ENCODE measurements around the gene ERC1. TPM values are rescaled to one million over a fixed set of nuclear protein-coding genes. Genes with fewer than 3 reads are reported as not detected.

ERC1 gene
- total RNA-seq, 4 donors from 2014 or later = 28.5 to 71.7 (median 38.5) TPM

DNA sequence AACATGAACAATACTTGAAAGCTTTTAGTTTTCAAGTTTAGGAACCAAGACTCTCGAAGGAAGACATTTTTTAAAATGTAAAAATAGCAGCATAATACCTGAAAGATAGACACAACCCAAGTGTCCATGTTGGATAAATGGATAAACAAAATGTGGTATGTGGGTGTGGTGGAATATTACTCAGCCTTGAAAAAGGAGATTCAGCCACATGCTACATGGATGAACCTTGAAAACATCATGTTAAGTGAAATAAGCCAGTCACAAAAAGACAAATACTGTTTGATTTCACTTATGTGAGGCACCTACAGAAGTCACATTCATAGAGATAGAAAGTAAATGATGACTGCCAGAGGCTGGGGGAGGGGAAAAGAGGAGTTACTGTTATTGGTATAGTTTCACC, 374.7 kb downstream of the ERC1 start:
- Histone ChIP-seq H3K27ac (no peak overlapping the region), H3K9me3 (no peaks in the 10 kb centered on the region), H3K36me3 (no peaks in the 10 kb centered on the region), H3K27me3 (no peaks in the 10 kb centered on the region), H3K4me3 (no peak overlapping the region), H3K4me1 (peaks cover 3% of the 10 kb centered on the region)
- 100% methylated on average over 1 of the region's 1 CpG for WGBS
- no peak for DNase-seq (ENCODE audit: low spot score in 2 of 2)
- no peak for TF ChIP-seq CTCF (IDR thresholded peaks at IDR 0.05)
- no peak for TF ChIP-seq EP300 (IDR thresholded peaks at IDR 0.05)
- TF ChIP-seq POLR2AphosphoS5 (IDR thresholded peaks at IDR 0.05) = no peak
- no peak for TF ChIP-seq POLR2A (IDR thresholded peaks at IDR 0.05)

DNA sequence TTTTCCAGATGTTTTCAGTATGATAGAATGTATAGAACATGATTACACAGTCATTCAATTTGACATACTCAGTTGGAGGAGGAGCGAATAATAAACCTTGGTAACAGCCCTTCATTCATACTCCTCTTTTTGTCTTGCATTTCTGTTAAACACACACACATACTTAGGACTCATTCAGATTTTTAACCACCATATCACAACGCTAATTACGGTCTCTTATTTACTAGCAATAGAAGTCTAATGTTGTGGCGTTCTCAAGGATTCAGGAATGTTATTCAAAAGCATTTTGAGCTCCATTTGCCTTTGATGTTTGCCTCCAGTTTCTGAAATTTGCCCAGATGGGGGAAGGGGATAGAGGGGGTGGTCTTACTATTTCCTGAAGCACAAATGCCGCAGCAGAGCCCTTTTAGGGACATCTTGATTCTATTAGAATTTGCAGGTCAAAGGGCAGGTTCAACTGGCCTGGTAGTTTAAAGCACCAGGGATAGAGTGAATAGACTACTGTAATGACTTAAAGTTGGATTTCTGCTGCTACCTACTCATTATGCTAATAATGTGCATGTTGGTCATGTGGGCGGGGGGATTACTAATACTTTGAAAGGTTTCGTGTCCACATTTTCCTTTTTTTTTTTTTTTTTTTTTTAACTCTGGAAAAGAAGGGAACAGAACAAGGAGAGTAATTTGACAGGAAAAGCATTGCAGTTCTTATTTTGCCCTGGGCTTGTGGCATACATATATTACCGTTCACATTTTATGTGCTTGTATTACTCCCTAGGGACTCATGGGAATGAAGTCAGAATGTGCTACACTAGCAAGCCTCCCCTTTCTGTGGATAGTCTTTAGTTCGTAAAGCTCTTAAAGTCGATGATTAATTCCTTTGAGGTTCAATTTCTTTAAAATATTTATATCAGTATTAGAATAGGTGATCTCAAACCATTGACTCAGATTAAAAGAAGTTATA, 376.6 kb downstream of the ERC1 start:
- WGBS = 83% methylated on average over 10 of the region's 10 CpGs
- Histone ChIP-seq H3K27me3 (no peaks in the 10 kb centered on the region), H3K9me3 (no peaks in the 10 kb centered on the region), H3K4me3 (no peak overlapping the region), H3K27ac (no peak overlapping the region), H3K4me1 (peaks cover 3% of the 10 kb centered on the region), H3K36me3 (no peaks in the 10 kb centered on the region)
- TF ChIP-seq EP300 (IDR thresholded peaks at IDR 0.05) (no peak), CTCF (IDR thresholded peaks at IDR 0.05) (no peak), POLR2AphosphoS5 (IDR thresholded peaks at IDR 0.05) (no peak), POLR2A (IDR thresholded peaks at IDR 0.05) (no peak)
- DNase-seq (ENCODE audit: low spot score in 2 of 2) = no peak

DNA sequence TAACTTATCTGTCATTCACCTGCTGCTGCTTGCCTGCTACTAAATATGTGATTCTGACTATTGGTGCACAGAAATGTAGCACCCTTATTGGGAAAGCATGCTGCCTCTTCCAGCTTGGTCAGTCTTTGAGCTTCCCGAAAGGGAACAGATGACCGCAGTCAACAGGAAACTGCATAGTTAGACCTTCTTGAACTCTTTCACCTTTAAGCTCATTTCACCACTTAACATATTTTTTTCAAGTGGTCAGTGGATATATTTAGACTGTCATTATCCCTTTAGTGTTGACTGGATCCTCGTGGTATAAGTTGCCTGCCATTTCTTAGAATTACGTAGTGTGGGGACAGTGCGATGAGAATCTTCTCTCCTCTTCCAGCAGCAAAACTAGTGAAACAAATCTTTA, 378.4 kb downstream of the ERC1 start:
- TF ChIP-seq CTCF (IDR thresholded peaks at IDR 0.05) (no peak), POLR2AphosphoS5 (IDR thresholded peaks at IDR 0.05) (no peak), EP300 (IDR thresholded peaks at IDR 0.05) (no peak), POLR2A (IDR thresholded peaks at IDR 0.05) (no peak)
- H3K4me3 ChIP-seq = no peak overlapping the region
- no peaks in the 10 kb centered on the region for H3K27me3 ChIP-seq
- DNase-seq (ENCODE audit: low spot score in 2 of 2) = no peak
- no peaks in the 10 kb centered on the region for H3K9me3 ChIP-seq
- H3K27ac ChIP-seq = no peak overlapping the region
- H3K36me3 ChIP-seq = no peaks in the 10 kb centered on the region
- peaks cover 3% of the 10 kb centered on the region for H3K4me1 ChIP-seq
- WGBS = 84% methylated on average over 5 of the region's 5 CpGs

DNA sequence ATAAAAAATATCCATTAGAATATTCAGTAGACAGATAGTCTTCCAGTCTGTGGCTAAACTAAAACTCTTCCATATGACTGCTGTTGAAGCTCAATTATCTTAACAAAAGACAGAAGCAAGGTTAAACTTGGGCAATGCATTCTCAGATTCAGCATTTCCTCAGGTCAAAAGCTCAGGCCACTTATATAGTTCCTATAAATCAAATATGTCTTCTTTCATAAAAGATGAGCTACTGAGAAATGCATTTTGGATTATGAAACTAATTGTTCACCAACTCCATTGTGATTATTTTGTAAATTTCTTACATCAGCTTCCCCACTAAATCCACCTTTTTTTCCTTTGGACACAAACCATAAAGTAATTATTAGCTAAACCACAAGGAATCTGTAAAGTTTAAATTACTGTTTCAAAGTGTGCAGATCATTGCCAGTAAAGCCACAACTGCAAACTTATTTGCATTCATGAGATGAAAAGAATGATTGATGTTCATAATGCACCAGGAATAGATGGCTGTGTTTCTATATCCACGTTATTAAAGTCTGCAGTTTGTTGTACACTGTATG, 379.0 kb downstream of the ERC1 start:
- no peaks in the 10 kb centered on the region for H3K9me3 ChIP-seq
- TF ChIP-seq POLR2A (IDR thresholded peaks at IDR 0.05) = no peak
- TF ChIP-seq EP300 (IDR thresholded peaks at IDR 0.05) = no peak
- H3K4me1 ChIP-seq = peaks cover 3% of the 10 kb centered on the region
- H3K27me3 ChIP-seq = no peaks in the 10 kb centered on the region
- H3K36me3 ChIP-seq = no peaks in the 10 kb centered on the region
- no peak for DNase-seq (ENCODE audit: low spot score in 2 of 2)
- no peak overlapping the region for H3K4me3 ChIP-seq
- H3K27ac ChIP-seq = no peak overlapping the region
- 85% methylated on average over 1 of the region's 1 CpG for WGBS

- TF ChIP-seq EP300 (IDR thresholded peaks at IDR 0.05) (no peak), CTCF (IDR thresholded peaks at IDR 0.05) (no peak)
- Histone ChIP-seq H3K4me3 (no peak overlapping the region), H3K9me3 (no peaks in the 10 kb centered on the region), H3K27ac (peak overlapping the region; percentile 14), H3K36me3 (peaks cover 5% of the 10 kb centered on the region), H3K4me1 (peaks cover 2% of the 10 kb centered on the region), H3K27me3 (no peaks in the 10 kb centered on the region)
- DNase-seq (ENCODE audit: low spot score in 2 of 2) = no peak
- 75% methylated on average over 8 of the region's 8 CpGs for WGBS
Measured at GRCh38 chr12:1373901-1374735, 383.1 kb downstream of the ERC1 start.

All from suprapubic skin (tissue), 4 donors.